Common myeloid progenitor, CD34-positive (primary cell): Measurements from ENCODE around the gene NFIB.

ENCODE experiments used
- CTCF ChIA-PET: fragments of 350-600 bp; sonication (Branson Sonifier 250); formaldehyde crosslinking; loops from one replicate; lab custom pipeline; 2021; ENCODE audit warnings: antibody characterized with exemption; lab: Charles Lee
- POLR2A ChIA-PET: fragments of 350-600 bp; sonication (Branson Sonifier 250); formaldehyde crosslinking; loops from one replicate; lab custom pipeline; 2021; ENCODE audit warnings: antibody characterized with exemption; lab: Charles Lee
- DNase-seq, 3 donors: peaks; one replicate each; pipeline versions ENCODE4 v3.0.0 to v3.0.0-alpha.2; 2013
- H3K27ac ChIP-seq, 2 experiments: 1 replicate in 1 of 2; 2 replicates in 1 of 2; pipeline ENCODE4 v1.7.0; 2013; ENCODE audit warnings: inconsistent platforms in 2 of 2, low read length in 2 of 2, mild to moderate bottlenecking in 2 of 2, low read depth in 1 of 2, moderate library complexity in 1 of 2; ENCODE audit not compliant: severe bottlenecking in 2 of 2, insufficient read depth in 1 of 2, poor library complexity in 1 of 2
- H3K27me3 ChIP-seq, 5 experiments: replicated peaks in 2 of 5; 1 replicate in 3 of 5; 2 replicates in 2 of 5; pipeline versions ENCODE4 v1.6.1 to v1.7.0; 2013; ENCODE audit warnings: low read length in 4 of 5, mild to moderate bottlenecking in 2 of 5, moderate library complexity in 2 of 5, inconsistent platforms in 1 of 5; ENCODE audit not compliant: insufficient read depth in 5 of 5, control insufficient read depth in 4 of 5
- H3K36me3 ChIP-seq, 4 experiments: 1 replicate in 2 of 4; 2 replicates in 2 of 4; pipeline versions ENCODE4 v1.6.1 to v1.7.0; 2013; ENCODE audit warnings: low read length in 3 of 4, control low read depth in 1 of 4, mild to moderate bottlenecking in 1 of 4; ENCODE audit not compliant: control insufficient read depth in 4 of 4, insufficient read depth in 4 of 4
- H3K4me1 ChIP-seq, 4 experiments: 1 replicate in 3 of 4; 2 replicates in 1 of 4; pipeline versions ENCODE4 v1.6.1 to v1.7.1; 2013; ENCODE audit warnings: low read length in 3 of 4, mild to moderate bottlenecking in 3 of 4, control low read depth in 1 of 4, inconsistent platforms in 1 of 4, moderate library complexity in 1 of 4; ENCODE audit not compliant: control insufficient read depth in 4 of 4, insufficient read depth in 4 of 4; ENCODE audit errors: control extremely low read depth in 1 of 4
- H3K4me3 ChIP-seq, 7 experiments: 1 replicate in 4 of 7; 2 replicates in 3 of 7; pipeline versions ENCODE4 v1.5.1 to v1.7.0; 2013; ENCODE audit warnings: mild to moderate bottlenecking in 7 of 7, low read length in 6 of 7, moderate library complexity in 6 of 7, inconsistent platforms in 2 of 7, low read depth in 2 of 7, control low read depth in 1 of 7; ENCODE audit not compliant: insufficient read depth in 4 of 7, control insufficient read depth in 1 of 7; ENCODE audit errors: extremely low read depth in 1 of 7
- H3K9me3 ChIP-seq, 5 experiments: 1 replicate in 4 of 5; 2 replicates in 1 of 5; pipeline versions ENCODE4 v1.6.1 to v1.7.1; 2013; ENCODE audit warnings: low read length in 4 of 5, mild to moderate bottlenecking in 2 of 5, inconsistent platforms in 1 of 5, low read depth in 1 of 5, moderate library complexity in 1 of 5; ENCODE audit not compliant: control insufficient read depth in 4 of 5, insufficient read depth in 2 of 5; ENCODE audit errors: control extremely low read depth in 1 of 5
- WGBS: methylation state at CpG from one replicate; pipeline ENCODE4 v1.1.5; 2013; ENCODE audit not compliant: insufficient coverage; 5-methylcytosine and 5-hydroxymethylcytosine counted together

NFIB gene

DNA sequence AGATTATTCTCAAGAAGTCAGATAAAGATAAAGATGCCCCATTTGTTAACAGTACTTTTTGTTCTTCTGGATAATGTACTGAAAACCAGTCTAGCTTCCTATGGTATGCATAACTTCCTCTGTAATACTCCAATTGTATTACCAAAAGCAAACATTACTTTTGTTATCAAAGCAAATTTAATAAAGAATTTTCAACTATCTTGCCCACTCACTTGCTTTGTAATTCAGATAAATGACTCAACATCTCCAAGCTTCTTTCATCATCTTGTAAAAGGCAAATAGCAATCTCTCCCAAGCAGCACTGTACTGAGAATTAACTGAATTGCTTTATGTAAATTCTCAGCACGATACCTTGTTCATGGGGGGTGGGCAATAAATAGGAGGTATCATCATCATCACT is 98.3 kb downstream of the NFIB start:
- DNase-seq, result peak in 1 of 3 donors; percentile 28
- H3K9me3 ChIP-seq, result no peaks in the 10 kb centered on the region
- ChIA-PET POLR2A (no interaction called here), CTCF (no interaction called here)
- no peak overlapping the region for H3K4me3 ChIP-seq
- no peaks in the 10 kb centered on the region for H3K27me3 ChIP-seq
- H3K27ac ChIP-seq, result no peak overlapping the region
- no peaks in the 10 kb centered on the region for H3K36me3 ChIP-seq
- H3K4me1 ChIP-seq, result peaks cover 1 to 18% (median 8%) of the 10 kb centered on the region in 4 experiments
- WGBS, result no CpG with 5 or more reads among the region's 1 CpG

- Histone ChIP-seq H3K36me3 (no peaks in the 10 kb centered on the region), H3K4me1 (peaks cover 1 to 18% (median 8%) of the 10 kb centered on the region in 4 experiments), H3K27me3 (no peaks in the 10 kb centered on the region), H3K9me3 (no peaks in the 10 kb centered on the region), H3K4me3 (no peak overlapping the region), H3K27ac (no peak overlapping the region)
- WGBS, result no CpG with 5 or more reads among the region's 2 CpGs
- CTCF ChIA-PET, result interaction anchor here (0.8 to 1.0 kb wide), 2 partner anchors 9 to 119 kb away, joined by 3 to 6 read pairs; no protein-coding TSS in a partner anchor
- POLR2A ChIA-PET, result no interaction called here
- DNase-seq, result no peak
Measured at GRCh38 chr9:14214693-14215092, 99.2 kb downstream of the NFIB start.

GRCh38 chr9:14214065-14214684 is 99.8 kb downstream of the NFIB start:
- peak; percentile 33 to 84 (median 64) for DNase-seq
- Histone ChIP-seq H3K9me3 (no peaks in the 10 kb centered on the region), H3K36me3 (no peaks in the 10 kb centered on the region), H3K4me3 (peak overlapping the region in 2 of 7 experiments; percentile 20 to 27), H3K27me3 (no peaks in the 10 kb centered on the region), H3K4me1 (peaks cover 1 to 18% (median 9%) of the 10 kb centered on the region in 4 experiments), H3K27ac (no peak overlapping the region)
- whole genome bisulfite sequencing, result 18% methylated on average over 3 of the region's 3 CpGs
- ChIA-PET POLR2A (no interaction called here), CTCF (interaction anchor here (0.8 to 1.0 kb wide), 2 partner anchors 9 to 119 kb away, joined by 3 to 6 read pairs; no protein-coding TSS in a partner anchor)

- H3K9me3 ChIP-seq, result no peaks in the 10 kb centered on the region
- ChIA-PET CTCF (interaction anchor here (1.0 kb wide), 1 partner anchor 13 kb away, joined by 5 read pairs; no protein-coding TSS in a partner anchor), POLR2A (no interaction called here)
- H3K4me1 ChIP-seq, result peaks cover 1 to 18% (median 9%) of the 10 kb centered on the region in 4 experiments
- H3K4me3 ChIP-seq, result peak overlapping the region in 2 of 7 experiments; percentile 20 to 27
- no peak overlapping the region for H3K27ac ChIP-seq
- H3K36me3 ChIP-seq, result no peaks in the 10 kb centered on the region
- no peaks in the 10 kb centered on the region for H3K27me3 ChIP-seq
- DNase-seq, result no peak
- WGBS, result 25% methylated on average over 1 of the region's 2 CpGs
Measured at GRCh38 chr9:14213504-14213903, 100.4 kb downstream of the NFIB start.

DNA sequence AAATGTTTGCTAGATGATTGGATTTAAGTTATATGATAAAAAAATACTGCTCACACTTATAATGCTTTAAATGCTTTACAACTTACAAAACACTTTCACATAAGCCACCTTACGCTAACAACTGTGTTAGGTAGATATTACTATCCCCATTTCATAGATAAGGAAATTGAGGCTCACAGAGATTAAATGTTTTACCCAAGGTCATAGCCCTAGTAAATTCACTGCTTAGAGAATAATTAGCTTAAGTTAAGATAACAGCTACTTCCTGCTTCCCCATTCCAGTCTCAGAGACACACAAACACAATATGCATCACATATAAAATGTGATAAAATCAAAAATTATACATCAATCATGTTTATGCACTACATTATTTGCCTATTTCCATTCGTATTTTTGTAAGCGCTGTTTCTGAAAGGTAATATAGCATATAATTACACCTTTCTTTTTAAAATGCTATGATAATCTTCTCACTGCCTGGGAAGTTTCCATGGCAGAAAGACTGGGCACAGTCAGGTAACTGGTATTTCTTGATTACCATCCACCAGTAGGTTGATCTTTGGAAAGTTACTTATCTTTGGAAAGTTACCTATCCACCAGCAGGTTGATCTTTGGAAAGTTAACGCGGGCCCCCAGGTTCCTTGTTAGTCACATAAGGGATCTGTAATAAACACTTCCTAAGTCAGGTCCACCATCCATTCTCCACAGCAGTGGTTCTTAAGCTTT is 101.1 kb downstream of the NFIB start:
- no peaks in the 10 kb centered on the region for H3K9me3 ChIP-seq
- no peaks in the 10 kb centered on the region for H3K27me3 ChIP-seq
- ChIA-PET POLR2A (no interaction called here), CTCF (interaction anchor here (0.9 to 1.0 kb wide), 2 partner anchors 12 to 150 kb away, joined by 3 to 5 read pairs; no protein-coding TSS in a partner anchor)
- H3K36me3 ChIP-seq, result no peaks in the 10 kb centered on the region
- H3K4me3 ChIP-seq, result peak overlapping the region in 2 of 7 experiments; percentile 14 to 20
- 92% methylated on average over 2 of the region's 5 CpGs for whole genome bisulfite sequencing
- no peak overlapping the region for H3K27ac ChIP-seq
- DNase-seq, result peak in 1 of 3 donors; percentile 13
- H3K4me1 ChIP-seq, result peaks cover 1 to 18% (median 9%) of the 10 kb centered on the region in 4 experiments

- H3K4me1 ChIP-seq, result peaks cover 1 to 20% (median 9%) of the 10 kb centered on the region in 4 experiments
- DNase-seq, result peak in 2 of 3 donors; percentile 23 to 47
Measured at GRCh38 chr9:14212077-14212476, 101.9 kb downstream of the NFIB start.

DNA sequence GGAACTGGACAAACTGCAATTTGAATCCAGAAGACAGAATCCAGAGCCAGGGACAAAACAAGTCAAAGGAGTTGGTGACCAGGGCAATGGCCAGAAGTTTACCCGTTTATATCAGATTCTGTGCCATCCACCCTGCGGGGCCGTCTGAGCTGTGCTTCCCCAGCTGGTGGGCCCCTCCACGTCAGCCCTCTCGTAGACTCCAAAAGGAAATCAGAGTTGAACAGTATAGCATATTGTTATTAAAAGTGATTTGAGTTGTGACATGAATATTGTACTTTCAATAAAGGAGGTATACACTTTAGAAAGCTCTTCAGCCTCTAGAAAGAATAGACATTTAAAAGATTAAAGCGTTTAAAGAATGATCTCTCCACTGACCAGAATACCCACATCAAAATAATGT is 102.4 kb downstream of the NFIB start:
- CTCF ChIA-PET, result no interaction called here
- H3K27me3 ChIP-seq, result no peaks in the 10 kb centered on the region
- no CpG with 5 or more reads among the region's 6 CpGs for WGBS
- POLR2A ChIA-PET, result no interaction called here
- H3K4me3 ChIP-seq, result peak overlapping the region in 1 of 7 experiments; percentile 40
- H3K36me3 ChIP-seq, result no peaks in the 10 kb centered on the region
- H3K4me1 ChIP-seq, result peaks cover 1 to 20% (median 9%) of the 10 kb centered on the region in 4 experiments
- DNase-seq, result peak in 1 of 3 donors; percentile 13
- H3K27ac ChIP-seq, result peak overlapping the region in 1 of 2 experiments; percentile 10
- no peaks in the 10 kb centered on the region for H3K9me3 ChIP-seq

More at GRCh38 chr9:14212077-14212476, 101.9 kb downstream of the NFIB start:
- Histone ChIP-seq H3K27me3 (no peaks in the 10 kb centered on the region), H3K9me3 (no peaks in the 10 kb centered on the region), H3K27ac (no peak overlapping the region), H3K4me3 (no peak overlapping the region), H3K36me3 (no peaks in the 10 kb centered on the region)
- CTCF ChIA-PET, result no interaction called here
- POLR2A ChIA-PET, result no interaction called here
- whole genome bisulfite sequencing, result no CpG with 5 or more reads among the region's 1 CpG
